A673 (cell line): ENCODE results near the gene CEP44.

Experiments used
- CTCF ChIP-seq: fragments of 300-800, 200-600 bp; sonication (generic); conservative IDR thresholded peaks from 2 replicates; pipeline ENCODE4 v1.5.1; 2017; ENCODE audit warnings: low read depth, mild to moderate bottlenecking, antibody characterized with exemption, low read length, moderate library complexity, mixed read lengths
- EZH2 ChIP-seq: fragments of 200-600 bp; sonication (generic); IDR thresholded peaks from 2 replicates; pipeline ENCODE4 v1.6.1; 2017; ENCODE audit warnings: borderline replicate concordance, low read depth, mild to moderate bottlenecking, mixed read lengths, antibody characterized with exemption, low read length; ENCODE audit not compliant: poor library complexity, severe bottlenecking

GRCh38 chr4:174236359-174236758 is 47.4 kb upstream of the CEP44 start:
- TF ChIP-seq CTCF (no peak), EZH2 (no peak)
